Measurements from ENCODE around the gene LDHB. TPM values are rescaled to one million over a fixed set of nuclear protein-coding genes. Genes with fewer than 3 reads are reported as not detected.
A peak's percentile ranks its signal among the peaks of the same experiment; 100 is the strongest.

The LDHB gene
- total RNA-seq: 1,000 to 10,000 TPM in 1 of 2 experiments, 100 to 1,000 TPM in 1; 907 to 1,215 TPM

- H3K27ac Mint-ChIP-seq: peak within 1 kb of the TSS; percentile 100
- peak within 1 kb of the TSS; percentile 89 for H3K4me3 Mint-ChIP-seq
- DNase-seq (peak; percentile 98), ATAC-seq (peak; percentile 97)
- peaks cover 36% of the 10 kb centered on the region for H3K4me1 Mint-ChIP-seq
- H3K36me3 Mint-ChIP-seq: peaks cover 28% of the 10 kb centered on the region
- CTCF ChIA-PET: interaction anchor here (0.9 to 1.9 kb wide), 6 partner anchors 15 to 156 kb away, joined by 3 to 10 read pairs (median 4); partner anchors contain the start of genes GOLT1B and RECQL
- H3K27me3 Mint-ChIP-seq: no peaks in the 10 kb centered on the region
- H3K9me3 Mint-ChIP-seq (ENCODE audit: low read depth): no peaks in the 10 kb centered on the region
These were observed at the start of gene LDHB for GRCh38 chr12:21657326-21658077. LDHB (minus strand) TSS chr12:21657842; CDS start chr12:21654671, 3,171 bp downstream.

GRCh38 chr12:21704847-21705246 lies 47.2 kb upstream of the LDHB start:
- H3K9me3 Mint-ChIP-seq (ENCODE audit: low read depth): no peaks in the 10 kb centered on the region
- CTCF ChIA-PET: interaction anchor here (1.3 kb wide), 1 partner anchor 25 kb away, joined by 3 read pairs; no protein-coding TSS in a partner anchor
- H3K27ac Mint-ChIP-seq: no peak overlapping the region
- H3K4me3 Mint-ChIP-seq: no peak overlapping the region
- DNase-seq (no peak), ATAC-seq (no peak)
- H3K27me3 Mint-ChIP-seq: peaks cover 5% of the 10 kb centered on the region
- H3K4me1 Mint-ChIP-seq: no peaks in the 10 kb centered on the region
- no peaks in the 10 kb centered on the region for H3K36me3 Mint-ChIP-seq

- DNase-seq: no peak
- H3K27ac Mint-ChIP-seq: no peak overlapping the region
- ATAC-seq: no peak
- CTCF ChIA-PET: interaction anchor here (1.0 to 1.4 kb wide), 2 partner anchors 290 to 331 kb away, joined by 3 to 10 read pairs; no protein-coding TSS in a partner anchor
- H3K9me3 Mint-ChIP-seq (ENCODE audit: low read depth): no peaks in the 10 kb centered on the region
- H3K36me3 Mint-ChIP-seq: no peaks in the 10 kb centered on the region
- no peak overlapping the region for H3K4me3 Mint-ChIP-seq
- H3K4me1 Mint-ChIP-seq: no peaks in the 10 kb centered on the region
- peaks cover 2% of the 10 kb centered on the region for H3K27me3 Mint-ChIP-seq
These were observed 42.2 kb upstream of the LDHB start for GRCh38 chr12:21699851-21700250.

GRCh38 chr12:21697904-21698630 lies 40.4 kb upstream of the LDHB start:
- Mint-ChIP-seq H3K4me1 (no peaks in the 10 kb centered on the region), H3K9me3 (ENCODE audit: low read depth) (no peaks in the 10 kb centered on the region), H3K27ac (no peak overlapping the region), H3K27me3 (peaks cover 2% of the 10 kb centered on the region), H3K36me3 (no peaks in the 10 kb centered on the region), H3K4me3 (no peak overlapping the region)
- ATAC-seq (no peak), DNase-seq (no peak)
- CTCF ChIA-PET: interaction anchor here (0.6 to 2.7 kb wide), 23 partner anchors 9 to 762 kb away, joined by 3 to 14 read pairs (median 4); no protein-coding TSS in a partner anchor

GRCh38 chr12:21696625-21697024 lies 39.0 kb upstream of the LDHB start:
- CTCF ChIA-PET: interaction anchor here (0.8 to 2.7 kb wide), 5 partner anchors 13 to 747 kb away, joined by 3 to 14 read pairs (median 5); no protein-coding TSS in a partner anchor

GRCh38 chr12:21695986-21696385 lies 38.3 kb upstream of the LDHB start:
- H3K36me3 Mint-ChIP-seq: no peaks in the 10 kb centered on the region
- CTCF ChIA-PET: interaction anchor here (0.8 to 2.7 kb wide), 4 partner anchors 14 to 748 kb away, joined by 3 to 14 read pairs (median 5); no protein-coding TSS in a partner anchor

More at GRCh38 chr12:21696625-21697024, 39.0 kb upstream of the LDHB start:
- DNase-seq (no peak), ATAC-seq (no peak)
- Mint-ChIP-seq H3K4me3 (no peak overlapping the region), H3K27me3 (peaks cover 2% of the 10 kb centered on the region), H3K36me3 (no peaks in the 10 kb centered on the region), H3K9me3 (ENCODE audit: low read depth) (no peaks in the 10 kb centered on the region), H3K27ac (no peak overlapping the region), H3K4me1 (no peaks in the 10 kb centered on the region)

GRCh38 chr12:21694660-21695059 lies 37.0 kb upstream of the LDHB start:
- CTCF ChIA-PET: interaction anchor here (0.8 kb wide), 1 partner anchor 12 kb away, joined by 3 read pairs; no protein-coding TSS in a partner anchor
- ATAC-seq: no peak
- H3K27ac Mint-ChIP-seq: no peak overlapping the region

More at GRCh38 chr12:21695986-21696385, 38.3 kb upstream of the LDHB start:
- H3K4me3 Mint-ChIP-seq: no peak overlapping the region
- no peaks in the 10 kb centered on the region for H3K9me3 Mint-ChIP-seq (ENCODE audit: low read depth)
- H3K27me3 Mint-ChIP-seq: no peaks in the 10 kb centered on the region
- ATAC-seq (no peak), DNase-seq (no peak)
- H3K4me1 Mint-ChIP-seq: no peaks in the 10 kb centered on the region
- no peak overlapping the region for H3K27ac Mint-ChIP-seq

GRCh38 chr12:21691515-21691914 lies 33.9 kb upstream of the LDHB start:
- no peaks in the 10 kb centered on the region for H3K27me3 Mint-ChIP-seq
- H3K9me3 Mint-ChIP-seq (ENCODE audit: low read depth): peaks cover 8% of the 10 kb centered on the region
- H3K4me1 Mint-ChIP-seq: no peaks in the 10 kb centered on the region
- no peak overlapping the region for H3K4me3 Mint-ChIP-seq
- ATAC-seq (no peak), DNase-seq (no peak)
- no peak overlapping the region for H3K27ac Mint-ChIP-seq
- CTCF ChIA-PET: no interaction called here
- peaks cover 2% of the 10 kb centered on the region for H3K36me3 Mint-ChIP-seq

More at GRCh38 chr12:21694660-21695059, 37.0 kb upstream of the LDHB start:
- no peak for DNase-seq
- Mint-ChIP-seq H3K27me3 (no peaks in the 10 kb centered on the region), H3K9me3 (ENCODE audit: low read depth) (no peaks in the 10 kb centered on the region), H3K4me3 (no peak overlapping the region), H3K36me3 (no peaks in the 10 kb centered on the region), H3K4me1 (no peaks in the 10 kb centered on the region)

GRCh38 chr12:21690704-21691368 lies 33.2 kb upstream of the LDHB start:
- Mint-ChIP-seq H3K9me3 (ENCODE audit: low read depth) (peaks cover 8% of the 10 kb centered on the region), H3K27me3 (no peaks in the 10 kb centered on the region), H3K4me3 (no peak overlapping the region), H3K4me1 (no peaks in the 10 kb centered on the region), H3K27ac (no peak overlapping the region), H3K36me3 (peaks cover 2% of the 10 kb centered on the region)
- CTCF ChIA-PET: interaction anchor here (1.0 kb wide), 1 partner anchor 11 kb away, joined by 3 read pairs; no protein-coding TSS in a partner anchor
- no peak for ATAC-seq
- DNase-seq: no peak

- Mint-ChIP-seq H3K27ac (no peak overlapping the region), H3K9me3 (ENCODE audit: low read depth) (no peaks in the 10 kb centered on the region), H3K36me3 (no peaks in the 10 kb centered on the region), H3K4me1 (peaks cover 15% of the 10 kb centered on the region), H3K27me3 (no peaks in the 10 kb centered on the region), H3K4me3 (no peak overlapping the region)
- CTCF ChIA-PET: interaction anchor here (1.0 kb wide), 2 partner anchors 11 to 156 kb away, joined by 3 to 4 read pairs; no protein-coding TSS in a partner anchor
- no peak for DNase-seq
- no peak for ATAC-seq
These were observed 25.5 kb upstream of the LDHB start for GRCh38 chr12:21683115-21683514.

GRCh38 chr12:21678959-21679358 lies 21.3 kb upstream of the LDHB start:
- no peak overlapping the region for H3K4me3 Mint-ChIP-seq
- no peaks in the 10 kb centered on the region for H3K27me3 Mint-ChIP-seq
- DNase-seq (no peak), ATAC-seq (peak; percentile 45)
- H3K27ac Mint-ChIP-seq: no peak overlapping the region
- peaks cover 25% of the 10 kb centered on the region for H3K4me1 Mint-ChIP-seq
- H3K36me3 Mint-ChIP-seq: no peaks in the 10 kb centered on the region
- no peaks in the 10 kb centered on the region for H3K9me3 Mint-ChIP-seq (ENCODE audit: low read depth)
- CTCF ChIA-PET: interaction anchor here (0.8 to 2.0 kb wide), 4 partner anchors 16 to 239 kb away, joined by 3 to 5 read pairs (median 4); partner anchors contain the start of gene LDHB

GRCh38 chr12:21677622-21678277 lies 20.1 kb upstream of the LDHB start:
- CTCF ChIA-PET: interaction anchor here (1.3 to 2.0 kb wide), 3 partner anchors 16 to 20 kb away, joined by 4 to 5 read pairs (median 4); partner anchors contain the start of gene LDHB
- Mint-ChIP-seq H3K27me3 (no peaks in the 10 kb centered on the region), H3K4me1 (peaks cover 25% of the 10 kb centered on the region), H3K4me3 (no peak overlapping the region), H3K36me3 (no peaks in the 10 kb centered on the region), H3K9me3 (ENCODE audit: low read depth) (no peaks in the 10 kb centered on the region), H3K27ac (no peak overlapping the region)
- DNase-seq: no peak
- ATAC-seq: no peak
